ENCODE data around the gene ARL3.

DNA sequence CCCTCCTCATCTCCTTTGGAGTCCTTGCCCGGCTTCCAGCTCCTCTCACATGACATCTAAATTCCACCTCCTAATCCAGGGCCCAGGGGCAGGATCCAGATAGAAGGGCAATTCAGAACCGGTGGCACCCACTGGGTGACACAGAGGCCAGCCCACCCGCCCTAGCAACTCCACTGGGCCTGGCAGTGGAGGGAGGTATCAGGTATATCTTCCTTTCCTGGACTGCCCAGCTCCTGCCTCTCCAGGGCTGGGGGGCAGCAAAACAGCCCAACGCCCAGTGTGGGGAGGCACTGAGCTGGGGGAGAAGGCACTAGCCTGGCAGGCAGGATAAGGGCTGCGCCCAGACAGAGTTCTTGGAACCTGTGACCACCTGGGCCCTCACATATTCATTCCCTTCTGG lies 80.3 kb downstream of the ARL3 start:
- TF ChIP-seq, protein P1, sequence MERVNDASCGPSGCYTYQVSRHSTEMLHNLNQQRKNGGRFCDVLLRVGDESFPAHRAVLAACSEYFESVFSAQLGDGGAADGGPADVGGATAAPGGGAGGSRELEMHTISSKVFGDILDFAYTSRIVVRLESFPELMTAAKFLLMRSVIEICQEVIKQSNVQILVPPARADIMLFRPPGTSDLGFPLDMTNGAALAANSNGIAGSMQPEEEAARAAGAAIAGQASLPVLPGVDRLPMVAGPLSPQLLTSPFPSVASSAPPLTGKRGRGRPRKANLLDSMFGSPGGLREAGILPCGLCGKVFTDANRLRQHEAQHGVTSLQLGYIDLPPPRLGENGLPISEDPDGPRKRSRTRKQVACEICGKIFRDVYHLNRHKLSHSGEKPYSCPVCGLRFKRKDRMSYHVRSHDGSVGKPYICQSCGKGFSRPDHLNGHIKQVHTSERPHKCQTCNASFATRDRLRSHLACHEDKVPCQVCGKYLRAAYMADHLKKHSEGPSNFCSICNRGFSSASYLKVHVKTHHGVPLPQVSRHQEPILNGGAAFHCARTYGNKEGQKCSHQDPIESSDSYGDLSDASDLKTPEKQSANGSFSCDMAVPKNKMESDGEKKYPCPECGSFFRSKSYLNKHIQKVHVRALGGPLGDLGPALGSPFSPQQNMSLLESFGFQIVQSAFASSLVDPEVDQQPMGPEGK (CRISPR knock-in tag; IDR thresholded peaks at IDR 0.05; ENCODE audit: borderline replicate concordance): no peak
- TF ChIP-seq OSR1 (CRISPR knock-in tag; IDR thresholded peaks at IDR 0.05): no peak
- no peak for TF ChIP-seq RARB (CRISPR knock-in tag; IDR thresholded peaks at IDR 0.05)
- no peak for TF ChIP-seq ZNF70 (CRISPR knock-in tag; IDR thresholded peaks at IDR 0.05)
- no peak for TF ChIP-seq BACH2 (CRISPR knock-in tag; IDR thresholded peaks at IDR 0.05; ENCODE audit: borderline replicate concordance)
- no peak for TF ChIP-seq ARNTL (CRISPR knock-in tag; IDR thresholded peaks at IDR 0.05; ENCODE audit: borderline replicate concordance, low read depth)

Measured in SK-N-SH treated with all-trans-retinoic acid at 6 μM for 48 hours (cell line).